K562 (cell line): Measurements from ENCODE around the gene RNF151. TPM values are rescaled to one million over a fixed set of nuclear protein-coding genes. Genes with fewer than 3 reads are reported as not detected.
A peak's percentile ranks its signal among the peaks of the same experiment; 100 is the strongest.
"Not testable (repeated sequence)": the region's sequence is repeated elsewhere in the genome, so short reads cannot be mapped to it uniquely, and the experiment has no call there.

ENCODE experiments used
- ATAC-seq: fragments of 200-7000 bp; cut with Tn5 transposase; 3 replicates; pipeline ENCODE4 v1.9.1; 2020; ENCODE audit warnings: moderate library complexity
- BruUV-seq: library from RNA; stranded (reverse); fragments of 400-500 nt; replicated peaks from 2 replicates; lab custom pipeline; 2021; lab: Mats Ljungman, UMichigan
- CTCF ChIA-PET: fragments of 300-600 bp; formaldehyde crosslinking; extraction: SDS; loops from one replicate; lab custom pipeline; 2021; ENCODE audit warnings: low intra/inter-chr PET ratio; lab: Yijun Ruan, JAX
- POLR2A ChIA-PET: fragments of 300-600, 350-650 bp; sonication (Branson Sonifier 250); formaldehyde crosslinking; extraction: SDS; loops from one replicate; lab custom pipeline; 2021; ENCODE audit warnings: antibody characterized with exemption, inconsistent platforms; lab: Yijun Ruan, JAX
- DNase-seq, 4 experiments: peaks; one replicate each; pipeline versions ENCODE4 v3.0.0 to v3.0.0-alpha.2; 2011 to 2018; ENCODE audit warnings: low spot score in 3 of 4, mixed read lengths in 3 of 4; ENCODE audit errors: extremely low read depth in 1 of 4
- FAIRE-seq: peaks from 2 replicates; lab custom pipeline; 2011; peaks lifted over from hg19 to GRCh38; lab: Jason Lieb, UNC
- H2AFZ ChIP-seq: 2 replicates; pipeline ENCODE4 v1.6.0; 2011; ENCODE audit warnings: low read depth, low read length, control low read depth, inconsistent platforms
- H3K27ac ChIP-seq: fragments of 200-600 bp; 3 replicates; pipeline ENCODE4 v1.8.0; 2011; ENCODE audit warnings: low read depth, mild to moderate bottlenecking, control low read depth, inconsistent platforms, low read length, moderate library complexity, mixed read lengths; ENCODE audit errors: extremely low read depth
- H3K27me3 ChIP-seq, 2 experiments: fragments of 300-600 bp in 1 of 2; 2 replicates in 1 of 2; 3 replicates in 1 of 2; pipeline versions ENCODE4 v1.6.0 to v1.8.0; 2011; ENCODE audit warnings: inconsistent platforms in 2 of 2, low read length in 2 of 2, mild to moderate bottlenecking in 1 of 2, mixed read lengths in 1 of 2, moderate library complexity in 1 of 2; ENCODE audit not compliant: control insufficient read depth in 2 of 2, insufficient read depth in 2 of 2
- H3K36me3 ChIP-seq: fragments of 300-600 bp; 3 replicates; pipeline ENCODE4 v1.8.0; 2011; ENCODE audit warnings: mild to moderate bottlenecking, low read length, inconsistent platforms; ENCODE audit not compliant: control insufficient read depth, insufficient read depth
- H3K4me1 ChIP-seq, 2 experiments: fragments of 200-600 bp in 1 of 2; replicated peaks in 1 of 2; 2 replicates in 1 of 2; 3 replicates in 1 of 2; pipeline versions ENCODE4 v1.5.1 to v1.8.0; 2011; ENCODE audit warnings: inconsistent platforms in 2 of 2, low read length in 2 of 2, mild to moderate bottlenecking in 1 of 2, mixed read lengths in 1 of 2, moderate library complexity in 1 of 2; ENCODE audit not compliant: control insufficient read depth in 2 of 2, insufficient read depth in 2 of 2
- H3K4me2 ChIP-seq: 2 replicates; pipeline ENCODE4 v1.6.1; 2011; ENCODE audit warnings: low read length, control low read depth, inconsistent platforms, mixed read lengths; ENCODE audit not compliant: insufficient read depth
- H3K4me3 ChIP-seq: fragments of 200-600 bp; sonication (generic), shearing (Covaris generic); 2 replicates; pipeline ENCODE4 v1.5.1; 2016; ENCODE audit warnings: control low read depth, inconsistent platforms
- H3K79me2 ChIP-seq: fragments of 200-600 bp; 3 replicates; pipeline ENCODE4 v1.8.0; 2011; ENCODE audit warnings: low read length, inconsistent platforms; ENCODE audit not compliant: control insufficient read depth, insufficient read depth
- H3K9ac ChIP-seq, 2 experiments: 2 replicates each; pipeline versions ENCODE4 v1.6.0 to v1.6.1; 2011; ENCODE audit warnings: low read depth in 2 of 2, low read length in 2 of 2, control low read depth in 1 of 2, inconsistent platforms in 1 of 2, mild to moderate bottlenecking in 1 of 2, mixed read lengths in 1 of 2; ENCODE audit not compliant: insufficient read depth in 1 of 2
- H3K9me1 ChIP-seq: one replicate; pipeline ENCODE4 v1.6.0; 2011; ENCODE audit warnings: inconsistent platforms, mild to moderate bottlenecking, low read length, moderate library complexity; ENCODE audit not compliant: control insufficient read depth, insufficient read depth
- H3K9me3 ChIP-seq: replicated peaks from 2 replicates; pipeline ENCODE4 v1.5.1; 2011; ENCODE audit warnings: low read depth, low read length, inconsistent platforms; ENCODE audit not compliant: control insufficient read depth, insufficient read depth
- H4K20me1 ChIP-seq: replicated peaks from 2 replicates; pipeline ENCODE4 v1.6.1; 2011; ENCODE audit warnings: low read length, inconsistent platforms, mixed read lengths; ENCODE audit not compliant: control insufficient read depth, insufficient read depth
- FIP1L1 ChIP-seq: fragments of 200-400 bp; formaldehyde crosslinking; IDR thresholded peaks from 2 replicates; pipeline ENCODE4 v1.6.1; 2018; ENCODE audit warnings: mild to moderate bottlenecking, low read depth, low read length; ENCODE audit not compliant: poor library complexity, severe bottlenecking
- SNRNP70 ChIP-seq: fragments of 200-400 bp; formaldehyde crosslinking; optimal IDR thresholded peaks from 2 replicates; pipeline ENCODE3; 2017; ENCODE audit warnings: low read depth, low read length
- WGBS: fragments of 100-300 bp; shearing (Covaris generic); methylation state at CpG from one replicate; pipeline ENCODE4 v1.1.6; 2016; ENCODE audit warnings: low coverage, mixed read lengths; ENCODE audit not compliant: insufficient coverage; ENCODE audit errors: missing lambda C conversion rate; 5-methylcytosine and 5-hydroxymethylcytosine counted together
- in situ Hi-C: fragments of 300-500 bp; cut with MboI; formaldehyde crosslinking; loops from 4 replicates; pipeline ENCODE4 v1.15.0; 2018; ENCODE audit warnings: inconsistent platforms, mixed read lengths
- intact Hi-C: fragments of 100-400 bp; cut with micrococcal nuclease; formaldehyde crosslinking; loops from 2 replicates; pipeline ENCODE4 v1.14.2; 2022
- polyA plus RNA-seq, 8 experiments: library from polyadenylated mRNA; depleted of rRNA in 4 of 8; stranded (reverse) in 5 of 8; unstranded in 3 of 8; fragments of >200 nt; fragmentation: Nextera tagmentation in 2 of 8; fragmentation: Illumina TruSeq in 1 of 8; extraction: Ambion mirVana in 2 of 8; extraction: Trizol in 1 of 8; gene quantifications; 2 replicates each; pipeline versions ENCODE4 v1.2.1 to v1.2.3, GENCODE V29; 2011 to 2014; ENCODE audit warnings: inconsistent platforms in 1 of 8, missing spikeins in 1 of 8
- total RNA-seq, 7 experiments: library from RNA; depleted of rRNA in 6 of 7; stranded (reverse); fragments of >200 nt in 6 of 7; fragmentation: Illumina TruSeq in 2 of 7; extraction: Trizol in 2 of 7; gene quantifications; 2 replicates each; pipeline versions ENCODE4 v1.2.1 to v1.2.3, GENCODE V29; 2011 to 2021; ENCODE audit warnings: low replicate concordance in 1 of 7
- TF ChIP-seq, protein P1 (sequence below): sonication (generic); formaldehyde crosslinking; IDR thresholded peaks from 2 replicates; pipeline ENCODE4 v1.8.0; 2022; ENCODE audit warnings: mild to moderate bottlenecking, missing genetic modification reagents, borderline replicate concordance
- TF ChIP-seq, protein P2 (sequence below): sonication (generic); formaldehyde crosslinking; IDR thresholded peaks from 2 replicates; pipeline ENCODE4 v1.8.0; 2022; ENCODE audit warnings: missing genetic modification reagents, mild to moderate bottlenecking, moderate library complexity, borderline replicate concordance

RNF151 gene
- total and polyA plus RNA-seq, 9 of the 15 experiments (the other 6 are each of a cell fraction or from before 2014, with no cell fraction given) = not detected

DNA sequence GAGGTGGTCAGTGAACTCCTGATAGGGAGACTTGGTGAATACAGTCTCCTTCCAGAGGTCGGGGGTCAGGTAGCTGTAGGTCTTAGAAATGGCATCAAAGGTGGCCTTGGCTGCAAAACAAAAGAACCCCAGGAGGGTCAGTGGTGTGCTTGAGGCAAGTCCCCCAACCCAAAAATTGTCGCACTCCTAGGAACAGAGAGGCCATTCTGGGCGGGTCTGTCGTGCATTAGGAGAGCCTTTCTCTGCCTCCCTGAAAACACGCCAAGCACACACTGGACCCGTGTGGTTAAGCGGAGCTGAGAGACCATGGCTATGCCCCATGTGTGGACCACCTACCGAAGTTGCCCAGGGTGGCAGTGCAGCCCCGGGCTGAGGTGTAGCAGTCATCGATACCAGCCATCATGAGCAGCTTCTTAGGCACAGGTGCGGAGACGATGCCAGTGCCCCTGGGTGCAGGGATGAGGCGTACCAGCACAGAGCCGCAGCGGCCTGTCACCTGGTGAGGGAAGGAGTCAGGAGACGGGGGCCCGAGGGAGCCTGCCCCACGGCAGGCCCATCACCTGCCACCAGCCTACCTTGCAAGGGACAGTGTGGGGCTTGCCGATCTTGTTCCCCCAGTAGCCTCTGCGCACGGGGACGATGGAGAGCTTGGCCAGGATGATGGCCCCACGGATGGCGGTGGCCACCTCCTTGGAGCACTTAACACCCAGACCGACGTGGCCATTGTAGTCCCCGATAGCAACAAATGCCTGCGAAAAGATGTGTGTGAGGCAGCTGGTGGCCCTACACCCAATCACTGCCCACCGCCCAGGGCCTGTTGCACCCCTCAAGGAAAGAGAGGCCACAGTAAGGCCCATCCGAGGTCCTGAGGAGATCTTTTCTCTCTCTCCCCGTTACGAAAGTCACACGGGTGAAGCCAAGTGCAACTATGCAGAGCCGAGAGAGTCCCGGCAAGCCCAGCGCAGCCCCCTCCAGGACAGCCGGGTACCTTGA, 4.2 kb upstream of the RNF151 start:
- peak overlapping the region; percentile 89 for H3K4me3 ChIP-seq
- in situ Hi-C loops, intact Hi-C loops, H2AFZ ChIP-seq, ATAC-seq, H3K27me3 ChIP-seq, H3K9me3 ChIP-seq, H3K9me1 ChIP-seq, FAIRE-seq: not testable (repeated sequence)
- CTCF ChIA-PET = interaction anchor here (0.7 kb wide), 1 partner anchor 65 kb away, joined by 4 read pairs; no protein-coding TSS in a partner anchor
- H3K4me1 ChIP-seq = peaks cover 8 to 62% of the 10 kb centered on the region in 2 experiments; a peak in 4 of 5 replicates
- H4K20me1 ChIP-seq = peaks cover 35% of the 10 kb centered on the region
- H3K9ac ChIP-seq = peak overlapping the region; percentile 93 to 94
- H3K36me3 ChIP-seq = peaks cover 38% of the 10 kb centered on the region
- DNase-seq = peak in 1 of 4 experiments; percentile 19
- 17% methylated on average over 31 of the region's 37 CpGs for whole genome bisulfite sequencing
- TSS peak; percentile 85 for BruUV-seq
- peak overlapping the region; percentile 85; the same call in 2 of the 3 replicates for H3K27ac ChIP-seq
- peaks cover 75% of the 10 kb centered on the region for H3K79me2 ChIP-seq
- H3K4me2 ChIP-seq = peak overlapping the region; percentile 100
- POLR2A ChIA-PET = interaction anchor here (0.9 to 3.9 kb wide), 8 partner anchors 9 to 191 kb away, joined by 3 to 44 read pairs (median 4); partner anchors contain the start of genes EME2, MRPS34, RPL3L and TBL3
- TF ChIP-seq SNRNP70 (peak; percentile 55), FIP1L1 (peak; percentile 21)
- TF ChIP-seq, protein P1, sequence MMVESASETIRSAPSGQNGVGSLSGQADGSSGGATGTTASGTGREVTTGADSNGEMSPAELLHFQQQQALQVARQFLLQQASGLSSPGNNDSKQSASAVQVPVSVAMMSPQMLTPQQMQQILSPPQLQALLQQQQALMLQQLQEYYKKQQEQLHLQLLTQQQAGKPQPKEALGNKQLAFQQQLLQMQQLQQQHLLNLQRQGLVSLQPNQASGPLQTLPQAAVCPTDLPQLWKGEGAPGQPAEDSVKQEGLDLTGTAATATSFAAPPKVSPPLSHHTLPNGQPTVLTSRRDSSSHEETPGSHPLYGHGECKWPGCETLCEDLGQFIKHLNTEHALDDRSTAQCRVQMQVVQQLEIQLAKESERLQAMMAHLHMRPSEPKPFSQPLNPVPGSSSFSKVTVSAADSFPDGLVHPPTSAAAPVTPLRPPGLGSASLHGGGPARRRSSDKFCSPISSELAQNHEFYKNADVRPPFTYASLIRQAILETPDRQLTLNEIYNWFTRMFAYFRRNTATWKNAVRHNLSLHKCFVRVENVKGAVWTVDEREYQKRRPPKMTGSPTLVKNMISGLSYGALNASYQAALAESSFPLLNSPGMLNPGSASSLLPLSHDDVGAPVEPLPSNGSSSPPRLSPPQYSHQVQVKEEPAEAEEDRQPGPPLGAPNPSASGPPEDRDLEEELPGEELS (CRISPR knock-in tag) = peak; percentile 36; the same call in 1 of the 2 replicates
- TF ChIP-seq, protein P2, sequence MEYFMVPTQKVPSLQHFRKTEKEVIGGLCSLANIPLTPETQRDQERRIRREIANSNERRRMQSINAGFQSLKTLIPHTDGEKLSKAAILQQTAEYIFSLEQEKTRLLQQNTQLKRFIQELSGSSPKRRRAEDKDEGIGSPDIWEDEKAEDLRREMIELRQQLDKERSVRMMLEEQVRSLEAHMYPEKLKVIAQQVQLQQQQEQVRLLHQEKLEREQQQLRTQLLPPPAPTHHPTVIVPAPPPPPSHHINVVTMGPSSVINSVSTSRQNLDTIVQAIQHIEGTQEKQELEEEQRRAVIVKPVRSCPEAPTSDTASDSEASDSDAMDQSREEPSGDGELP = peak; percentile 19; the same call in 1 of the 2 replicates
